HepG2 (cell line): ENCODE results near the gene FER1L5. TPM values are rescaled to one million over a fixed set of nuclear protein-coding genes. Genes with fewer than 3 reads are reported as not detected.

Experiments
- EEA1 ChIP-seq: sonication (generic); formaldehyde crosslinking; IDR thresholded peaks from 2 replicates; pipeline ENCODE4 v1.5.1; 2020; ENCODE audit warnings: mild to moderate bottlenecking, missing genetic modification reagents, borderline replicate concordance
- MLLT10 ChIP-seq: sonication (generic); formaldehyde crosslinking; IDR thresholded peaks from 2 replicates; pipeline ENCODE4 v1.4.0; 2020; ENCODE audit warnings: missing genetic modification reagents
- NCOA5 ChIP-seq: sonication (generic); formaldehyde crosslinking; IDR thresholded peaks from 2 replicates; pipeline ENCODE4 v1.4.0; 2020; ENCODE audit warnings: missing genetic modification reagents
- WIZ ChIP-seq: sonication (generic); formaldehyde crosslinking; IDR thresholded peaks from 2 replicates; pipeline ENCODE4 v1.5.1; 2020; ENCODE audit warnings: mild to moderate bottlenecking, missing genetic modification reagents
- ZBTB3 ChIP-seq: sonication (generic); formaldehyde crosslinking; IDR thresholded peaks from 2 replicates; pipeline ENCODE4 v1.4.0; 2020; ENCODE audit warnings: low read depth, mild to moderate bottlenecking, moderate library complexity, missing genetic modification reagents, borderline replicate concordance
- ZKSCAN8 ChIP-seq: IDR thresholded peaks from 2 replicates; pipeline ENCODE4 v1.6.1; 2016; ENCODE audit warnings: borderline replicate concordance, missing genetic modification reagents, missing compliant biosample characterization
- polyA plus RNA-seq, 8 experiments: library from polyadenylated mRNA; depleted of rRNA in 3 of 8; stranded (reverse) in 7 of 8; unstranded in 1 of 8; fragments of >200 nt; fragmentation: Illumina TruSeq in 4 of 8; extraction: Trizol in 4 of 8; gene quantifications; 2 replicates each; pipeline versions ENCODE4 v1.2.1 to v1.2.3, GENCODE V29; 2011 to 2016; ENCODE audit warnings: low read depth in 4 of 8, missing spikeins in 1 of 8, mixed read lengths in 1 of 8; ENCODE audit not compliant: insufficient read depth in 1 of 8
- total RNA-seq, 5 experiments: library from RNA; depleted of rRNA; stranded (reverse); fragments of >200 nt; fragmentation: Illumina TruSeq; extraction: Trizol; gene quantifications; 2 replicates each; pipeline ENCODE4 v1.2.3, GENCODE V29; 2016; ENCODE audit warnings: low read depth in 1 of 5
- TF ChIP-seq, protein P1 (sequence below): sonication (generic); formaldehyde crosslinking; IDR thresholded peaks from 2 replicates; pipeline ENCODE4 v1.4.0; 2020; ENCODE audit warnings: mild to moderate bottlenecking, missing genetic modification reagents
- TF ChIP-seq, protein P2 (sequence below): sonication (generic); formaldehyde crosslinking; IDR thresholded peaks from 2 replicates; pipeline ENCODE4 v1.4.0; 2020; ENCODE audit warnings: missing genetic modification reagents
- TF ChIP-seq, protein P3 (sequence below): conservative IDR thresholded peaks from 2 replicates; pipeline ENCODE4 v1.6.1; 2018; ENCODE audit warnings: missing genetic modification reagents
- TF ChIP-seq, protein P4 (sequence below): sonication (generic); formaldehyde crosslinking; IDR thresholded peaks from 2 replicates; pipeline ENCODE4 v1.4.0; 2020; ENCODE audit warnings: mild to moderate bottlenecking, missing genetic modification reagents

Gene FER1L5
- total and polyA plus RNA-seq, 2 of the 13 experiments (the other 11 are each of a cell fraction or from before 2014, with no cell fraction given): 0.02 to 0.08 TPM

DNA sequence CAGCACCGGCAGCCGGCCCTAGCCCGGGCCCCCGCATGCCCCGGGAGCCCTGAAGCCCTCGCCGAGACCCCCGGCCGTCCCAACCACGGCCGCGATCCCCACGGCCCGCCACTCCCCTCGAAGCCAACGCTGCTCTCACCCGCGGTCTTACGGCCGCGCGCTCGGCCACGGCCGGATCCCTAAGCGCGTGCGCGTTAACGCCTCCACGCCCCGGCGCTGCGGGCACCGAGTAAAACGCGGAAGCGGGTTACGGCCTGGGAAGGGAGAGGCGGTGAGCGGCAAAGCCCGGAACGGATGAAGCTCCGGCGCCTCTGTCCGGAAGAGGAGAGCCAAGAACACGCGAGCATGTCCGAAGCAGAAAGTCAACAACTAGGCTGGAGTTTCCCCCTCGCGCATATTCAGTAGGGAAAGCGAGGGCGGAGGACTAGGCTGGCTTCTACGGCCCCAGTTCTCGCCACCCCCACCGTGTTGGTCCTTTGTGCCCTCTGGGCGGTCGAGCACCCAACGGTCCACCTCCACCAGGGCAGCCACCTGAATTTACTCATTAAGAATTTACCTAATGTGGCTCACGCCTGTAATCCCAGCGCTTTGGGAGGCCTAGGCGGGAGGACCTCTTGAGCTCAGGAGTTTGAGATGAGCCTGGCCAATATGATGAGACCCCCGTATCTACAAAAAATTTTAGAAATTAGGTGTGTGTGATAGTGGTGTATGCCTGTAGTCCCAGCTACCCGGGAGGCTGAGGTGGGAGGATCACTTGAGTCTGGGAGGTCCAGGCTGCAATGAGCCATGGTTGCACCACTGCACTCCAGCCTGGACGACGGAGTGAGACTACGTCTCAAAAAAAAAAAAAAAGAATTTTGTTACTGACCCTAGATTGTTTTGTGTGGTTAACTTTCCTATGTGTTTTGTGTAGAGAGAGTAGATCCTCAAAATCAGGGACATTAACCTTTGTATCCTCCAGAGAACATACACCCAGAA lies 4.1 kb upstream of the FER1L5 start, which contains the start of gene KANSL3 (continued):
- TF ChIP-seq EEA1 (CRISPR knock-in tag) (peak; percentile 97), NCOA5 (no peak), ZBTB3 (CRISPR knock-in tag) (0 out of 2 replicates have a peak, but pooled peaks have one; percentile 51), WIZ (CRISPR knock-in tag) (peak; percentile 89), MLLT10 (CRISPR knock-in tag) (no peak), ZKSCAN8 (CRISPR knock-in tag) (peak; percentile 93)
- TF ChIP-seq, protein P1, sequence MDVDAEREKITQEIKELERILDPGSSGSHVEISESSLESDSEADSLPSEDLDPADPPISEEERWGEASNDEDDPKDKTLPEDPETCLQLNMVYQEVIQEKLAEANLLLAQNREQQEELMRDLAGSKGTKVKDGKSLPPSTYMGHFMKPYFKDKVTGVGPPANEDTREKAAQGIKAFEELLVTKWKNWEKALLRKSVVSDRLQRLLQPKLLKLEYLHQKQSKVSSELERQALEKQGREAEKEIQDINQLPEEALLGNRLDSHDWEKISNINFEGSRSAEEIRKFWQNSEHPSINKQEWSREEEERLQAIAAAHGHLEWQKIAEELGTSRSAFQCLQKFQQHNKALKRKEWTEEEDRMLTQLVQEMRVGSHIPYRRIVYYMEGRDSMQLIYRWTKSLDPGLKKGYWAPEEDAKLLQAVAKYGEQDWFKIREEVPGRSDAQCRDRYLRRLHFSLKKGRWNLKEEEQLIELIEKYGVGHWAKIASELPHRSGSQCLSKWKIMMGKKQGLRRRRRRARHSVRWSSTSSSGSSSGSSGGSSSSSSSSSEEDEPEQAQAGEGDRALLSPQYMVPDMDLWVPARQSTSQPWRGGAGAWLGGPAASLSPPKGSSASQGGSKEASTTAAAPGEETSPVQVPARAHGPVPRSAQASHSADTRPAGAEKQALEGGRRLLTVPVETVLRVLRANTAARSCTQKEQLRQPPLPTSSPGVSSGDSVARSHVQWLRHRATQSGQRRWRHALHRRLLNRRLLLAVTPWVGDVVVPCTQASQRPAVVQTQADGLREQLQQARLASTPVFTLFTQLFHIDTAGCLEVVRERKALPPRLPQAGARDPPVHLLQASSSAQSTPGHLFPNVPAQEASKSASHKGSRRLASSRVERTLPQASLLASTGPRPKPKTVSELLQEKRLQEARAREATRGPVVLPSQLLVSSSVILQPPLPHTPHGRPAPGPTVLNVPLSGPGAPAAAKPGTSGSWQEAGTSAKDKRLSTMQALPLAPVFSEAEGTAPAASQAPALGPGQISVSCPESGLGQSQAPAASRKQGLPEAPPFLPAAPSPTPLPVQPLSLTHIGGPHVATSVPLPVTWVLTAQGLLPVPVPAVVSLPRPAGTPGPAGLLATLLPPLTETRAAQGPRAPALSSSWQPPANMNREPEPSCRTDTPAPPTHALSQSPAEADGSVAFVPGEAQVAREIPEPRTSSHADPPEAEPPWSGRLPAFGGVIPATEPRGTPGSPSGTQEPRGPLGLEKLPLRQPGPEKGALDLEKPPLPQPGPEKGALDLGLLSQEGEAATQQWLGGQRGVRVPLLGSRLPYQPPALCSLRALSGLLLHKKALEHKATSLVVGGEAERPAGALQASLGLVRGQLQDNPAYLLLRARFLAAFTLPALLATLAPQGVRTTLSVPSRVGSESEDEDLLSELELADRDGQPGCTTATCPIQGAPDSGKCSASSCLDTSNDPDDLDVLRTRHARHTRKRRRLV (CRISPR knock-in tag): peak; percentile 92; the same call in 1 of the 2 replicates
- TF ChIP-seq, protein P2, sequence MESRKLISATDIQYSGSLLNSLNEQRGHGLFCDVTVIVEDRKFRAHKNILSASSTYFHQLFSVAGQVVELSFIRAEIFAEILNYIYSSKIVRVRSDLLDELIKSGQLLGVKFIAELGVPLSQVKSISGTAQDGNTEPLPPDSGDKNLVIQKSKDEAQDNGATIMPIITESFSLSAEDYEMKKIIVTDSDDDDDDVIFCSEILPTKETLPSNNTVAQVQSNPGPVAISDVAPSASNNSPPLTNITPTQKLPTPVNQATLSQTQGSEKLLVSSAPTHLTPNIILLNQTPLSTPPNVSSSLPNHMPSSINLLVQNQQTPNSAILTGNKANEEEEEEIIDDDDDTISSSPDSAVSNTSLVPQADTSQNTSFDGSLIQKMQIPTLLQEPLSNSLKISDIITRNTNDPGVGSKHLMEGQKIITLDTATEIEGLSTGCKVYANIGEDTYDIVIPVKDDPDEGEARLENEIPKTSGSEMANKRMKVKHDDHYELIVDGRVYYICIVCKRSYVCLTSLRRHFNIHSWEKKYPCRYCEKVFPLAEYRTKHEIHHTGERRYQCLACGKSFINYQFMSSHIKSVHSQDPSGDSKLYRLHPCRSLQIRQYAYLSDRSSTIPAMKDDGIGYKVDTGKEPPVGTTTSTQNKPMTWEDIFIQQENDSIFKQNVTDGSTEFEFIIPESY: peak; percentile 83
- TF ChIP-seq, protein P3, sequence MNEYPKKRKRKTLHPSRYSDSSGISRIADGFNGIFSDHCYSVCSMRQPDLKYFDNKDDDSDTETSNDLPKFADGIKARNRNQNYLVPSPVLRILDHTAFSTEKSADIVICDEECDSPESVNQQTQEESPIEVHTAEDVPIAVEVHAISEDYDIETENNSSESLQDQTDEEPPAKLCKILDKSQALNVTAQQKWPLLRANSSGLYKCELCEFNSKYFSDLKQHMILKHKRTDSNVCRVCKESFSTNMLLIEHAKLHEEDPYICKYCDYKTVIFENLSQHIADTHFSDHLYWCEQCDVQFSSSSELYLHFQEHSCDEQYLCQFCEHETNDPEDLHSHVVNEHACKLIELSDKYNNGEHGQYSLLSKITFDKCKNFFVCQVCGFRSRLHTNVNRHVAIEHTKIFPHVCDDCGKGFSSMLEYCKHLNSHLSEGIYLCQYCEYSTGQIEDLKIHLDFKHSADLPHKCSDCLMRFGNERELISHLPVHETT (CRISPR knock-in tag): peak; percentile 95
- TF ChIP-seq, protein P4, sequence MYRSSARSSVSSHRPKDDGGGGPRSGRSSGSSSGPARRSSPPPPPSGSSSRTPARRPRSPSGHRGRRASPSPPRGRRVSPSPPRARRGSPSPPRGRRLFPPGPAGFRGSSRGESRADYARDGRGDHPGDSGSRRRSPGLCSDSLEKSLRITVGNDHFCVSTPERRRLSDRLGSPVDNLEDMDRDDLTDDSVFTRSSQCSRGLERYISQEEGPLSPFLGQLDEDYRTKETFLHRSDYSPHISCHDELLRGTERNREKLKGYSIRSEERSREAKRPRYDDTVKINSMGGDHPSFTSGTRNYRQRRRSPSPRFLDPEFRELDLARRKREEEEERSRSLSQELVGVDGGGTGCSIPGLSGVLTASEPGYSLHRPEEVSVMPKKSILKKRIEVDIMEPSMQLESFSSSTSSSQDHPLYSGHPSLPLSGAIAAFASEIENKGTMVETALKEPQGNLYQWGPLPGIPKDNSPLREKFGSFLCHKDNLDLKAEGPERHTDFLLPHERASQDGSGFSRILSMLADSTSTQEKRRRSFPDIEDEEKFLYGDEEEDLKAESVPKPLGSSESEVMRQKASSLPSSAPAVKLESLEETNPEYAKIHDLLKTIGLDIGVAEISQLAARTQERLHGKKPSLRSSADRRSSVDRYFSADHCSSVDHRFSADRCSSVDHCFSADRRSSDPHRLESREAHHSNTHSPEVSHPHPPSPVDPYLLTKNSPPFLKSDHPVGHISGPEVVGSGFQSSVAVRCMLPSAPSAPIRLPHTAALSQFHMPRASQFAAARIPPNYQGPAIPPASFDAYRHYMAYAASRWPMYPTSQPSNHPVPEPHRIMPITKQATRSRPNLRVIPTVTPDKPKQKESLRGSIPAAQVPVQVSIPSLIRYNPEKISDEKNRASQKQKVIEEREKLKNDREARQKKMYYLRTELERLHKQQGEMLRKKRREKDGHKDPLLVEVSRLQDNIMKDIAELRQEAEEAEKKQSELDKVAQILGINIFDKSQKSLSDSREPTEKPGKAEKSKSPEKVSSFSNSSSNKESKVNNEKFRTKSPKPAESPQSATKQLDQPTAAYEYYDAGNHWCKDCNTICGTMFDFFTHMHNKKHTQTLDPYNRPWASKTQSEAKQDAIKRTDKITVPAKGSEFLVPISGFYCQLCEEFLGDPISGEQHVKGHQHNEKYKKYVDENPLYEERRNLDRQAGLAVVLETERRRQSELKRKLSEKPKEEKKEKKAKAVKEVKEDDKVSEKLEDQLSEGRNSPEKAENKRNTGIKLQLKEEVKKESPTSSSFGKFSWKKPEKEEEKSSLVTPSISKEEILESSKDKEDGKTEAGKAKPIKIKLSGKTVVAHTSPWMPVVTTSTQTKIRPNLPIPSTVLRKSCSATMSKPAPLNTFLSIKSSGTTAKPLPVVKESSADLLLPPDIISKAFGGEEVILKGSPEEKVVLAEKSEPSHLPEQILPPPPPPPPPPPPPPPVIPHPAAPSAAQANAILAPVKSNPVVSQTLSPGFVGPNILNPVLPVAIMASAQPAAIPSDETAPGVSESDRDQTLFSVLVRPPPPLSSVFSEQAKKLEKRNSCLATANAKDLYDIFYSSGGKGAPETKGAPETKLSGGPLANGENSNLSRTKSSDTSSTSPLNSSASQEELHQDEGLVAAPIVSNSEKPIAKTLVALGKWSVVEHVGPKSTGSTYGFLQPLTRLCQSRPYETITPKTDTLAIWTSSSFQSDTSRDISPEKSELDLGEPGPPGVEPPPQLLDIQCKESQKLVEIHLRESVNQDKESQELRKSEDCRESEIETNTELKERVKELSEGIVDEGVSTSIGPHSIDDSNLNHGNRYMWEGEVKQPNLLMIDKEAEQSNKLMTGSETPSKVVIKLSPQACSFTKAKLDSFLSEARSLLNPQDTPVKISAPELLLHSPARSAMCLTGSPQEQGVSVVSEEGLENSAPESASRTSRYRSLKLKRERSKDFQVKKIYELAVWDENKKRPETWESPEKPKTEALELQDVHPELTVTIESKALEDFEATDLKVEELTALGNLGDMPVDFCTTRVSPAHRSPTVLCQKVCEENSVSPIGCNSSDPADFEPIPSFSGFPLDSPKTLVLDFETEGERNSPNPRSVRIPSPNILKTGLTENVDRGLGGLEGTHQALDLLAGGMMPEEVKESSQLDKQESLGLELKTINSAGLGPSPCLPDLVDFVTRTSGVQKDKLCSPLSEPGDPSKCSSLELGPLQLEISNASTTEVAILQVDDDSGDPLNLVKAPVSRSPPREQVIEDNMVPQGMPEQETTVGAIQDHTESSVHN: peak; percentile 52; the same call in 1 of the 2 replicates
